ENCODE data around the gene DEDD.
"Not testable (repeated sequence)": the region's sequence is repeated elsewhere in the genome, so short reads cannot be mapped to it uniquely, and the experiment has no call there.

Gene DEDD

DNA sequence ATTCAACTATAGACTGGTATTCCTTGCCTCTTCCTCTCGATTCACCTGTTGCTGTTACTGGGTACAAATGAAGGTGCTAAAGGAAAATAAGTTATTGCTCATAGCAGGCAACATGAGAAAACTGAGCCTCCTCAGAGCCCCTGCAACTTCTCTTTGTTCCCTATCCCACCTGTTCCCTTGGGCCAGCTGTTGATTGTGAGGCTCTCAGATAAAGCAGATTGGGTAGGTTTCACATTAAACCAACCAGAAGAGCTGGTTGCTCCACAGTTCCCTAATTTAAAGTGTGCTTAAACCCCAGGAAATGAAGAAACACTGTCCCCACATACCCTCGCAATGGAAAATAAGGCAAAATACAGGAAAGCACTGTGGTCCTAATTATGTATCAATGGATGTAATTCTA lies 4.8 kb downstream of the DEDD start:
- no peak for DNase-seq
- ATAC-seq = no peak

DNA sequence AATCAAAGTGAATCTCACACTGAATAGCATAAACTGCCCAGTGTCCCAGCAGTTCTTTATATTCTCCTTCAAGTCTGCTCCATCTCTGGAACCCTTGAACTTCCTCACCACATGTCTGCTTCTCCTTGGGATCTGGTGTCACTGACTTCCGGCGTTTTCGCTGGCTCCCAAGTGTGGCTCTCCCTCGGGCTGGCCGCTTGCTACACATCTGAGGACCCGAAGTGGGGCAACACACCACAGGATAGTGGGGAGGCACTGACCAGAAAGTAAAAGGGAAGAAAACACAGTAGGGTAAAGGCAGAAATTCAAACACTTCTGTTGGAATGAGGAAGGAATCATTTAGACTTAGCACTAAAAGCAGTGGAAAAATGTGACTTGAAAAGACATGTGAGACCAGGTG lies 9.5 kb downstream of the DEDD start:
- no peak for DNase-seq
- ATAC-seq = no peak

DNA sequence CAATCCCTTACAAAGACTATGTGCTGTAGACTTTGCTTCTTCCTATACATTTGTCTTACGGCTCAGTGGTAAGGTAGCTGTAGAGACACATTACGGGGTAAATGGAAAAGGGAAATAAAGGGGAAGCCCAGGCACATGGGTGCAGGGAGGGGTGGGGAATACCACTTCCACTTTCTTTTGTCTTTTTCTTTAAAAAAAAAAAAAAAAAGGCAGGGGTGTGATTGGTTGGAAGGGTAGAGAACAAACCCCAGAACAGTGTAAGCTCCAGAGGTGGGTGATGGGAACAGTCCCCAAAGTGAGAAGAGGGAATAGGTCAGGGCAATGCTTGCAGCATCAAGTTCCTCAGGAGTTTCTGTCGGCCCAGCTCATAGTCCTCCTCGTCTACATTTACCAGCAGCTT lies 10.6 kb downstream of the DEDD start:
- ATAC-seq (no peak), DNase-seq (no peak)

DNA sequence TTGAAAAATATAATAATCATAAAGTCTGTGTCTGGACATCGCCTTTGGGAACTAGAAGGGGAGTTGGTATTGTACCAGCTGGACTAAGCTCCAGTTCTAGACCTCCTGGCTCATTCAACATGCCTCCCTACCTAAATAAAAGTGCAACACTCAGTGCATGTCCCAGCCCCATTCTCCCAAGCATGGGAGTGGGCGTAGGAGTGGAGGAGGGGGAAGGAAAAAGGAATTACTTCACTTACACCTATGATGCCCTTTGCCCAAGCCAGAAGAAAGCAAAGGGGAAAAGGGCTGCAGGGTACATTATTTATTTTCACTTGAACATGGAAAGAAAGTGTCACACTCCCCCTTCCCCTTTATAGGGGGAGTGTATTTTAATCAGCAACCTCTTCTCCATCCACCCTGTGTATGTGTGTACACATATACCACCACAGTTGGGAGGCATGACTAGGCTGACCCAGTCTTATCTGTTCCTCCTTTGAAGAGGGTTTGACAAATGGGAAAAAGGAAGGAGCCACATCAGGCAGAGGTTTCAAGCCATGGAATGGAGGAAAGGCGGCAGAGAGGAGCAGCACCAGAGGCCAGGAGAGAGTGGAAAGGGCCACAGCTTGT lies 11.3 kb downstream of the DEDD start:
- no peak for DNase-seq
- ATAC-seq = no peak

DNA sequence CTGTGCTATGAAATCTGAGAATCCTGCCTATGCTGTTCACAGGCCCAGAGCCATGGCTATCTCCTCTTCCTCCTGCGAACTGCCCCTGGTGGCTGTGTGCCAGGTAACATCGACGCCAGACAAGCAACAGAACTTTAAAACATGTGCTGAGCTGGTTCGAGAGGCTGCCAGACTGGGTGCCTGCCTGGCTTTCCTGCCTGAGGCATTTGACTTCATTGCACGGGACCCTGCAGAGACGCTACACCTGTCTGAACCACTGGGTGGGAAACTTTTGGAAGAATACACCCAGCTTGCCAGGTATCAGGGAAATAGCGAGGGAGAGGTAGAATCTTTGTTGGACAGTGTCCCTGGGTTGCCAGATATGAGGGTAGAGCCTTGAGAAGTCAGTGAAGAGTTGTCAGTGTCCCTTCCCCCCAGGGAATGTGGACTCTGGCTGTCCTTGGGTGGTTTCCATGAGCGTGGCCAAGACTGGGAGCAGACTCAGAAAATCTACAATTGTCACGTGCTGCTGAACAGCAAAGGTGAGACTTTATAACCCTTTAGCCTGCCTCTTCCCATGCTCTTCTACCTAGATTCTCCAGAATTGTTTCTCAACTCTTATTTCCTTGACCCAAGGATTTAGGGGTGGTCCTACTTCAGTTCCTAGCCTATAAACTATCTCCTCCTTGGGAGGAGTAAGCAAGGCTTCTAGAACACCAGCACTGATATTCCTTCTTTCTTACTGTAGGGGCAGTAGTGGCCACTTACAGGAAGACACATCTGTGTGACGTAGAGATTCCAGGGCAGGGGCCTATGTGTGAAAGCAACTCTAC lies 13.2 kb downstream of the DEDD start:
- ATAC-seq (peak; percentile 67), DNase-seq (peak; percentile 59)

DNA sequence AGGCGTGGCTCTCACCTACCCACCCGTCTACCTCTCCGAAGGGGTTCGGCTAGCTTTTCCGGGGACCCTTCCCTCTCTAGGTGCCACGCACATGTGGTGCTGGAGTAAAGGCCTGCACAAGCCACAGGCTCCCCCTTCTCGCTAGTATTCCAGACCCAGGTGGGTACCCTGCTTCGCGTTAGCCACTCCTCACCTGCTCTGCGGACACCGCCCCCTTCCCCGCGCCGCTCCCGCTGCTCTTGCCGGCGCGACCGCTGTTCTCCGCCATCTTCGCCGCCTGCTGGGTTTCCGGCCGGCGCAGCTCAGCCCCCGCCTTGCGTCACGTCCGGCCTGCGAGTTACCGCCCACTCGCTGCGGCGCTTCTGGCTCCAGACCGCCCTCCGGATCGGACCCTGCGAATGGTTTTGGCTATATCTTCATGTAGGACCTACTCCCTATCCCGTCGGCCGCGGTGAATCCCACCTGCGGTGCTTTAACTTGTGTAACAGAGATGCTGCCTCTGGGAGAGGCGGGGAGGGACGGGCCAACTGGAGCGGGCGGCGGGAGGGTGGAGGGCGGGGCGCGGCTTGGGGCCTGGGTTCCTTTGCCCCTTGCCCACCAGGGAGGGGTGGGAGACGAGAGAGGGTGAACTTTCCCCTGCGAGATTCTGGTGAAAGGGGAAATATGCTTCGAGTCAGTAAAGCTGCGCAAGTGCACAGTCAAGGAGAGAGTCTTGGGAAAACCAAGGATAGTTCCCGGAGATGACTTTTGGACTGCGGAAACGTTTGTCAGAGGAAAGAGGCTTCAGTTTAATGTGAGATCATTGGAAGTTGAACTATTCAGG lies 14.5 kb downstream of the DEDD start, which contains the start of the genes NIT1 and PFDN2:
TSS of gene NIT1 (plus strand) at position 347 of the 823 bp plus-strand sequence. CDS start at position 419, 72 bp downstream.
TSS of gene PFDN2 (minus strand) at position 279 of the 823 bp plus-strand sequence. CDS start at position 268, 11 bp downstream.
- DNase-seq = peak; percentile 92
- peak; percentile 57 for ATAC-seq

DNA sequence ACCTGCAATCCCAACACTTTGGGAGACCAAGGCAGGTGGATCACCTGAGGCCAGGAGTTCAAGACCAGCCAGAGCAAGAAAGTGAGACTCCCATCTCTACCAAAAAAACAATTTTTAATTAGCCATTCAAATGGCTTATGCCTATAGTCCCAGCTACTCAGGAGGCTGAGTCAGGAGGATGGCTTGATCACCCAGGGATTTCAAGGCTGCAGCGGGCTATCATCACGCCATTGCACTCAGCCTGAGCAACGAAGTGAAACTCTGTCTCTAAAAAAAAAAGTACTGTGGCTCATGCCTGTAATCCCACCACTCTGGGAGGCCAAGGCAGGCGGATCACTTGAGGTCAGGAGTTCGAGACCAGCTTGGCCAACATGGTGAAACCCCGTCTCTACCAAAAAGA lies 16.5 kb downstream of the DEDD start:
- DNase-seq, ATAC-seq: not testable (repeated sequence)

DNA sequence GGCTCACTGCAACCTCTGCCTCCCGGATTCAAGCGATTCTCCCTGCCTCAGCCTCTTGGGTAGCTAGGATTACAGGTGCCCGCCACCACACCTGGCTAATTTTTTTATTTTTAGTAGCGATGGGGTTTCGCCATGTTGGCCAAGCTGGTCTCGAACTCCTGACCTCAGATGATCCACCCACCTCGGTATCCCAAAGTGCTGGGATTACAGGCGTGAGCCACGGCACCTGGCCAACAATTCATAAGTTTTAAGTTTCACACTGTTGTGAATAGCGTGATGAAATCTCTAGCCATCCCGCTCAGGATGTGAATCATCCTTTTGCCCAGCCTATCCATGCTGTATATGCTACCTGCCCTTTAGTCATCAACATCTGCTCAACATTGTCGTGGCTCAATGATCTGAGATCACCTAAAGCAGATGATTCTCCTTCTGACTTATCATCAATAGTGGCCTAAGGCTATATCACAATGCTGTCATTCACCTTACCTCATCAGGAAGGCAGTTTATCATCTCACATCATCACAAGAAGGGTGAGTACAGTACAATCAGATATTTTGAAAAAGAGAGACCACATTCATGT lies 17.2 kb downstream of the DEDD start:
- peak; percentile 79 for ATAC-seq
- DNase-seq = peak; percentile 40

DNA sequence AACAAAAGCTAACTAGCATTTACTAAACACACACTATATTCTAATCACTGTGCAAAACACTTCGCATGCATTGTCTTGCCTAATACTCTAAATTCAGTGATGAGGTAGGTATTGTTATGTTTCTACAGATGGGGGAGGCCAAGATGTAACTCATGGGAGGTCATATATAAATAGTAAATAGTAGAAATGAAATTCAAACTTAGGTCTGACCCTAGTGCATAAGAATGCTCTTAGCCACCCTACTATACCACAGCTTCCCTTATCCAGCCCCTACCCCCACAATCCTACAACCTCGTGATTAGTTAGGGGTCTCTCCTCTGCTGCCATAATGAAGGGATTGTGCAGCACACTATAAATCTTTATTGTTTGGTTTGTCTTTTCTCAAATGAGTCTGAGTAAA lies 17.9 kb downstream of the DEDD start:
- DNase-seq (no peak), ATAC-seq (no peak)

DNA sequence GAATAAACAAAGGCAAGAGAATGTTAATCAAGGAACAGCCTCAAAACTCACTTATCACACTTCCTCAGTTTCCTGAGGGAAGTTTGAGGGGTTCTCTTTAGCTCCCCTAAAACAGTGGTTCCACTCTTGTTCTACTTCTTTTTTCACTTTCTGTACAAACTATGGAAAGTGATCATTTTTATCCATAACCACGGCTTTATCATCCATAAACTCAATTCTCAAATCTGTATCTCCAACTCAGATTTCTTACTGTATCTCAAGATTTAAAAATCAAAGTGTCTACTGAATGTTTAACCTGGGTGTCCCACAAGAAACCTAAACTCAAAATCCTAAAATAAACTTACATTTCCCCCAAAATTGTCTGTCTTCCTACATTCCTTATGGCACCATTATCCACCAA lies 18.6 kb downstream of the DEDD start:
- DNase-seq = no peak
- ATAC-seq = no peak

DNA sequence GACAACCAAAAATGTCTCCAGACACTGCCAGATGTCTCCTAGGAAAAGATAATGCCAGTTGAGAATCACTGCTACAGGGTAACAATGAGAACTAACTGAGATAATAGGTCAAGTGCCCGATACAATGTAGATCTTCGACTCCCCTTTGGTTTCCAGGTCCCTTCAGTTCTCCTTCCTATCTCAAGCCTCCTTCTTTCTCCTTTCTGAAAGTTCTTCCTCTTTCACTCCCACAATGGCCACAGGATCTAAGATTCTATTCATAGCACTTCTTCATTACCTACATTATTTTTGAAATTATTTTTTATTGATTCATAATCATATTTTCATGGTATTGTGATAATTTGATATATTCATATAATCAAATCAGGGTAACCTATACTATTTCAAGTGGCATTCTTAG lies 20.9 kb downstream of the DEDD start:
- ATAC-seq (no peak), DNase-seq (no peak)

DNA sequence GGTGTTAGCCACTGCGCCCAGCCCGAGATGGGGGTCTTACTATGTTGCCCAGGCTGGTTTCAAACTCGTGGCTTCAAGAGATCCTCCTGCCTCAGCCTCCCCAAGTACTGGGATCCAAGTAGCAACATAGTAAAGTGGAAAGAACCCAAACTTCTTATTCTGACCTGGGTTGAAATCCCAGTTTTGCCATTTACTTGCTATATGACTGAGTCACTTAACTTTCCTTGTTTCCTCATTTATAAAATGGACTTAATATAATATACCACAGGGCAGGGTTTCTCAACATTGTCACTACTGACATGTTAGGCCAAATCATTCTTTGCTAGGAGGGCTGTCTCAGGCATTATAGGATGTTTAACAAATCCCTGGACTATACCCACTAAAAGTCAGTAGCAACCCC lies 21.4 kb downstream of the DEDD start:
- ATAC-seq (no peak), DNase-seq (no peak)

DNA sequence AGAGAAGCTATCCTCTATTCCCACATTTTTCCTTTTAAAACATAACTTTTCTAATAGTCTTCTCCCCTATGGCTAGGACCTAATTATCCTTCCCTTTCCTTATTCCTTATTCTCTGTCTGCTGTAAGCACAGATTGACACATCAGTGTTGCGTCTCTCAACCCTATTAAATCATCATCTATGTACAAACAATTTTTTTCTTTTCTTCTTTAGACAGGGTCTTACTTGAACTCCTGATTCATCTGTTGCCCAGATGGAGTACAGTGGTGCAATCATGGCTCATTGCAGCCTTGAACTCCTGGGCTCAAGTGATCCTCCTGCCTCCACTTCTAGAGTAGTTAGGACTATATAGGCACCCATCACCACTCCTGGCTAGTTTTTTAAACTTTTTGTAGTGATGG lies 26.0 kb downstream of the DEDD start:
- ATAC-seq (no peak), DNase-seq (no peak)

DNA sequence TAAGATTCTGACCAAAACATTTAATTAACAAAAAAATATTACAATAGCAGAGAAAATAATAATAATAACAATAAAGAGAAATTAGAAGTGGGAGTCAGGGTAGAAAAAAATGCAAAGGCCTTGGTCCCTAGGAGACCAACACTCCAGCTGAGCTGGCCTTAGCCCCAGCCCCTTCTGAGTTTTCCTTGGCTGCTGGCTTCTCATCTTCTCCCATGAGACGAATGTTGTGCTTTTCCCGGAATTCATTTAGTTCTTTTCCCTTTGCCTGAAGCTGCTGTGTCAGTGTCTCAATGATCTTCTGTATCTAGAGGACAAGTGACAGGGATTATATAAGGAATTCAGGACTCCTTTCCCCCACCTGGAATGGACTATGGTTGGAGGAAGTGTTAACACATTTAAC lies 31.9 kb downstream of the DEDD start:
- no peak for ATAC-seq

DNA sequence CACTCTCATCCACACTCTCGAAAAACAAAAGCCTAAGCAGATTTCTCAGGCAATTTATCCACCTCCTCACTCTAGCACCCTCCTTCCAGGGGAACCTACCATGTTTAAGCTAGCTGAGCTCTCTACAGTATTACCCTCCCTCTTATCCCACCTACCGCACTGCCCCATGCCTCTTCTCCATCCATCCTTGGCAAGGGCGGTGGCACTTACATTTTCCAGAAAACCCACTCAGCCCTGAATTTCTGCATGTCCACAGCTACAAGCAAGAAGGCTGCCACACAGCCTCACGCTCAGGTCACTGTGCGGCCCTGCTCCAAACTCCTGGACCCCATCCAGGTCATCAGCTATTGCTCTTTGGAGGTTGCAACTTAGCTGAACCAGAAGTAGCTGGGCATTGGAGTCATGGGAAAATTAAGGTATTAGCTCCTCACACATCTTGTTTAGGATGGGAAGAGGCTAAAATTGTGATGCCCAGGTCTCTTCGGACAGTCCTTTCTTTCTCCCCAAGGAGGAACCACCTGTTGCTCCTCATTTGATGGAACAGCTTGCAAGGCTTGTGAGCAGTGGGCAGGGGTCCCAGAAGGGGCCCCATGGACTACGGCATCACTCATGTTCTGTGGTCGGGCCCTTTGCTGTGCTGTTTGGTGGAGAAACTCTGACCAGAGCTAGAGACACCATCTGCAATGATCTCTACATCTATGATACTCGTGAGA lies 33.2 kb downstream of the DEDD start:
- DNase-seq (no peak), ATAC-seq (no peak)

More for the DNA sequence above, 31.9 kb downstream of the DEDD start:
- no peak for DNase-seq

DNA sequence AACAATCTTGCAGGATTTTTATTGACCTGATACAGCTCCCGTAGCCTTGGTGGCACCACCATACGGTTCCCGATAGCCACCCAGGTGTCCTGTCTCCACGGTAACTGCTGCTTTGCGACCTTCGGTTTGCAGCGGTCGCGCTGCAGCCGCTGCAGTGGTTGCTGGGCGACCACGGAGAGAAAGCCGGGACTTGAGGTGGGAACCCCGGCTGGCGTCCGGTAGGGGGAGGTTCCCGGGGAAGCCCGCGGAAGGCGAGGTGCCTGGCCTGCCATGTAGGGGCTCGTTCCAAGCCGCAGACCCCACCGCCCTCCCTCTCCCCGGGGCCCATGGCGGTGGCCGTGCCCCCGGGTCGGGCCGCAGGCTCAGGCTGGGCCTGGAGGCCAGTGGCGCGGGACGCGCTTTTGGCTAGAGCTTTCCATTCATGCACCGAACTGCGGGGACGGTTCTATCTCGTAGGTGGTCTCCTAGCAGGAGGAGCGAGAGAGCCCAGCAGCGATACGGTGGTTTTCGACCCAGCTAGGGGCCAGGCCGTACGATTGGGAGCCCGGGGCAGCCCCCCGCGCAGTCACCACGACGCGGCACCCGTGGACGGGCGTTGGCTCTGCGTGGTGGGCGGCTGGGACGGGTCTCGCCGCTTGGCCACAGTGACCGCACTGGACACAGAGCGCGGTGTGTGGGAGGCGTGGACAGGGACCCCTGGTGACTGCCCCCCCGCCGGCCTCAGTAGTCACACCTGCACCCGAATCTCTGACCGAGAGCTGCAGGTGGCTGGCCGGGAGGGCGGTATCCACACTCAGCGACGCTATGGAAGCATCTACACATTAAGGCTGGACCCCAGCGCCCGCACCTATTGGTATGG lies 34.0 kb downstream of the DEDD start, which contains the start of gene KLHDC9:
TSS of gene KLHDC9 (plus strand) at position 152 of the 859 bp plus-strand sequence. CDS start at position 327, 175 bp downstream.
- ATAC-seq = peak; percentile 74

DNA sequence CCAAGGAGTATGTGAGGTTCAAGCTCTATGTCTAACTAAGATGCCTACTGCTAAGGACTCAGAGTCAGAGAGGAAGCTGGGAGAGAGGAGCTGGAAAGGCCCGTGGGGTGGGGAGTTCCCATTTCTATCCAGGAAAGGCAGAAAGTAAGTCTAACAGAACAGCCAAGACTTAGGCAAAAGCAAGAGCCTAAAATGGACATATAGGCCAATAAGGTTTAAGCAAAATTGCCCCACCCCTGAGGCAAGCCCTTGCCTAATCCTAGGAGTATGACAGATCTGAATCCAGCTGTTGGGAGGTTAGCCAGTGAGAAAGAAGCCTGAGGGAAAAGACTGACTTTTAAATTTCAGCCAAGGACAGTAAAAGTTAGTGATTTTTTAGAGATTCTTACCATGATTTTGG lies 35.9 kb downstream of the DEDD start:
- DNase-seq (no peak), ATAC-seq (no peak)

More for the DNA sequence above, 34.0 kb downstream of the DEDD start, which contains the start of gene KLHDC9:
- DNase-seq = peak; percentile 78

DNA sequence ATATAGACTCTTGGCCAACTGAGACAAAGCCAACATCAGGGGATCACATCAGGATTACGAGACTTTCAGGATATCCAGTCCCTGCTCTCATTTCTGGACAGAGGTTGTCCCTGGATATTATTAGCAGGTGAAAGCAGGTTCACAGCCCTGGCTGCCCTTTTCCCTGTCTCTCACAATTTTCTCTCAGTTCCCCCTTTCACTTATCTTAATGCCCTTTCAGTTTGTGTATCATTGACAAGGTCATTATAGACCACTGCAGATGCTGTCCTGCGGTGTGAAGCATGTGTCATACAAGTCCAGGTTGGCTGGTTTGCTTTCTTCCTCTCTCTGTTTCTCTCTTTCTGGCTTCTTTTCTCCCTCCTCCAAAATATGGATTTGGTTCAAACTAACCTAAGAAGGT lies 36.5 kb downstream of the DEDD start:
- ATAC-seq (no peak), DNase-seq (no peak)

DNA sequence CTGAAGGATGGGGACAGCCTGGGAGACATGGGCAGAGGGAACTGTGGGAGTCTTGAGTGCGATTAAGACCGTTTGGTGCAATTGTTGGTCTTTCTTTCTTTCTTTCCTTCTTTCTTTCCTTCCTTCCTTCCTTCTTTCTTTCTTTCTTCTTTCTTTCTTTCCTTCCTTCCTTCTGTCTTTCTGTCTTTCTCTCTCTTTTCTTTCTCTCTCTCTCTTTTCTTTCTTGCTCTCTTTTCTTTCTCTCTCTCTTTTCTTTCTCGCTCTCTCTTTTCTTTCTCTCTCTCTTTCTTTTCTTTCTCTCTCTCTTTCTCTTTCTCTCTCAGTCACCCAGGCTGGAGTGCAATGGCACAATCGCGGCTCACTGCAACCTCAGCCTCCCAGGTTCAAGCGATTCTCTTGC lies 37.2 kb downstream of the DEDD start:
- DNase-seq (no peak), ATAC-seq (no peak)

DNA sequence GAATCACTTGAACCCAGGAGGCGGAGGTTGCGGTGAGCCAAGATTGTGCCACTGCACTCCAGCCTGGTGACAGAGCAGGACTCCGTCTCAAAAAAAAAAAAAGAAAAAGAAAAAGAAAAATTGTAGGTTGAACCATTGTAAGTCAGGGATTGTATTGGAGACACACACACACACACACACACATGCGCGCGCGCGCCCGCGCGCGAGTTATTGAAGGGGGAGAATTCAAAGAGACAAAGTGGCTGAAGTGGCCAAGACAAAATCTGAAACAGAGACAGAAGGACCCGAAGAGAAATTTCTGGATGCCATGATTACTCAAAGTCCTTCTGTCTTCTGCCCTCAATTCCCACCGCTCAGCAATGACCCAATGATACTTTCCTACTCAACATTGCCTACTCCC lies 38.0 kb downstream of the DEDD start:
- ATAC-seq (no peak), DNase-seq (no peak)

DNA sequence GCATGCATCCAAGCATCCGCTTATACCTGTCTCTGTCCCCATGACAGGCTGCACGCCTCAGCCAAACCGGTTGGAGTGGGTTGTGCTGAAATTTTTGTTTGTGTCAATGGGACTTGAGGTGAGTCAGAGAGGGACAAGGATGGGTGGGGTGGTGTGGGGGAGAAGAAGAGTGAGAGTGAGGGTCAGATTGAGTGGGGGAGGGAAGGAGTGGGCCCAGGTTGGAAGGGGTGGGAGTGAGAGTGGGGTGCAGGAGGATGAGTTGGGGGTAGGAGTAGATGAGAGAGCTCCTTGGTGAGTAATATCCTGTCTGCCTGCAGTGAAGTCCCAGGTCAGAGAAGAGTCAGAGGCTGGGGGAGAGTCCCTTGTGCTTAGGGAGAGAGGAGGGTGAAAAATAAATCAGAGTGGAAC lies 39.8 kb downstream of the DEDD start:
- DNase-seq (peak; percentile 51), ATAC-seq (peak; percentile 95)

Data from stimulated activated naive CD8-positive, alpha-beta T cell treated with anti-CD3 and anti-CD28 coated beads, Interleukin-15, Interleukin-2, amounts not matched to agents 100 U/mL and 50 U/mL, for 24 hours (primary cell).